ENCODE data around the gene EZH1.

Gene EZH1

GRCh38 chr17:42744806-42745617, at the start of gene EZH1:
Gene EZH1, minus strand, starts transcription at chr17:42745040. Its CDS starts 16,099 bp downstream, at chr17:42728941.
- peak; percentile 78 to 86 for DNase-seq (ENCODE audit: low read depth in 2 of 2)

GRCh38 chr17:42792545-42792944, 47.7 kb upstream of the EZH1 start:
- no peak for DNase-seq (ENCODE audit: low read depth in 2 of 2)

- DNase-seq (ENCODE audit: low read depth in 2 of 2) = no peak
Measured at GRCh38 chr17:42791948-42792347, 47.1 kb upstream of the EZH1 start.

- no peak for DNase-seq (ENCODE audit: low read depth in 2 of 2)
Measured at GRCh38 chr17:42787266-42787665, 42.4 kb upstream of the EZH1 start.

GRCh38 chr17:42784811-42785592, 40.2 kb upstream of the EZH1 start:
- DNase-seq (ENCODE audit: low read depth in 2 of 2) = peak in 1 of 2 donors; percentile 46

- no peak for DNase-seq (ENCODE audit: low read depth in 2 of 2)
Measured at GRCh38 chr17:42784409-42784808, 39.6 kb upstream of the EZH1 start.

GRCh38 chr17:42783791-42784138, 38.9 kb upstream of the EZH1 start:
- DNase-seq (ENCODE audit: low read depth in 2 of 2) = no peak

GRCh38 chr17:42783062-42783790, 38.4 kb upstream of the EZH1 start:
- DNase-seq (ENCODE audit: low read depth in 2 of 2) = no peak

- DNase-seq (ENCODE audit: low read depth in 2 of 2) = no peak
Measured at GRCh38 chr17:42782166-42783061, 37.6 kb upstream of the EZH1 start.

- DNase-seq (ENCODE audit: low read depth in 2 of 2) = no peak
Measured at GRCh38 chr17:42781639-42782165, 36.9 kb upstream of the EZH1 start.

- DNase-seq (ENCODE audit: low read depth in 2 of 2) = no peak
Measured at GRCh38 chr17:42780851-42781638, 36.2 kb upstream of the EZH1 start.

GRCh38 chr17:42779936-42780850, 35.4 kb upstream of the EZH1 start, which contains the start of gene WNK4:
Gene WNK4, plus strand, starts transcription at chr17:42780610. Its CDS starts 89 bp downstream, at chr17:42780699.
- no peak for DNase-seq (ENCODE audit: low read depth in 2 of 2)

GRCh38 chr17:42779304-42779935, 34.6 kb upstream of the EZH1 start:
- no peak for DNase-seq (ENCODE audit: low read depth in 2 of 2)

GRCh38 chr17:42778570-42778969, 33.7 kb upstream of the EZH1 start:
- DNase-seq (ENCODE audit: low read depth in 2 of 2) = no peak

GRCh38 chr17:42775534-42776098, 30.8 kb upstream of the EZH1 start:
- DNase-seq (ENCODE audit: low read depth in 2 of 2) = no peak

- no peak for DNase-seq (ENCODE audit: low read depth in 2 of 2)
Measured at GRCh38 chr17:42774066-42774745, 29.4 kb upstream of the EZH1 start.

- peak; percentile 55 to 68 for DNase-seq (ENCODE audit: low read depth in 2 of 2)
Measured at GRCh38 chr17:42773290-42774035, 28.6 kb upstream of the EZH1 start, which contains the start of gene VPS25. Gene VPS25, plus strand, starts transcription at chr17:42773449. Its CDS starts 27 bp downstream, at chr17:42773476.
